HG03066 (cell line): Measurements from ENCODE around the gene ZNF407.

Experiments
- ATAC-seq: cut with Tn5 transposase; IDR thresholded peaks from one replicate; pipeline ENCODE4 v1.9.1; 2021; ENCODE audit warnings: low read depth; ENCODE audit not compliant: unreplicated experiment

Gene ZNF407

DNA sequence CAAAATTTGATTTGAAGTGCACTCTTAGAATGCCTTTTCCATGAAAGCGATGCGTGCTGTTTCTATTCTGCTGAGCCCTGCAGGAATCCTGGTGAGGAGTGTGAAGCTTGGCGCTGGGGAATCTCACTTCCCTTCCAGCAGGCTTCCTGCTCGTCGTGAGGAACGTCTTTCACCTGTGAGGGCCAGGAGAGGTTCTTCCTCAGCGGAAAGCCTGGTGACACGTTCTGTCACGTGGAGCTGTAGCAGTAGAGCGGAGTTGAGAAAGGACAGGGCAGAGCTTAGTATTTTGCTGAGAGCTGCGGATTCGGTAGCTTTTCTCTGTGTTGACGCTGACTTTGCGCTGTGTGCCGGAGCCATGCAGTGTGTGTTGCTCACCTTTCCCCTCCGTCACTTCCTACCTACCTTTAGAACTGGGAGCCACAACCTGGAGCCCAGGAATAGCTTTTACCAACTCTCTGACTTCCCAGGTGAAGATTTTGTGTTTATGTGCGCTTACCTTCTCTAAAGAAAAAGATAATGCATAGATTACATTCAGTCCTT, 316.5 kb downstream of the ZNF407 start:
- no peak for ATAC-seq

GRCh38 chr18:74914648-74915047, 317.0 kb downstream of the ZNF407 start:
- no peak for ATAC-seq

GRCh38 chr18:74916773-74917393, 319.2 kb downstream of the ZNF407 start:
- ATAC-seq: no peak

- ATAC-seq: no peak
These were observed 320.7 kb downstream of the ZNF407 start for GRCh38 chr18:74918276-74918790.

DNA sequence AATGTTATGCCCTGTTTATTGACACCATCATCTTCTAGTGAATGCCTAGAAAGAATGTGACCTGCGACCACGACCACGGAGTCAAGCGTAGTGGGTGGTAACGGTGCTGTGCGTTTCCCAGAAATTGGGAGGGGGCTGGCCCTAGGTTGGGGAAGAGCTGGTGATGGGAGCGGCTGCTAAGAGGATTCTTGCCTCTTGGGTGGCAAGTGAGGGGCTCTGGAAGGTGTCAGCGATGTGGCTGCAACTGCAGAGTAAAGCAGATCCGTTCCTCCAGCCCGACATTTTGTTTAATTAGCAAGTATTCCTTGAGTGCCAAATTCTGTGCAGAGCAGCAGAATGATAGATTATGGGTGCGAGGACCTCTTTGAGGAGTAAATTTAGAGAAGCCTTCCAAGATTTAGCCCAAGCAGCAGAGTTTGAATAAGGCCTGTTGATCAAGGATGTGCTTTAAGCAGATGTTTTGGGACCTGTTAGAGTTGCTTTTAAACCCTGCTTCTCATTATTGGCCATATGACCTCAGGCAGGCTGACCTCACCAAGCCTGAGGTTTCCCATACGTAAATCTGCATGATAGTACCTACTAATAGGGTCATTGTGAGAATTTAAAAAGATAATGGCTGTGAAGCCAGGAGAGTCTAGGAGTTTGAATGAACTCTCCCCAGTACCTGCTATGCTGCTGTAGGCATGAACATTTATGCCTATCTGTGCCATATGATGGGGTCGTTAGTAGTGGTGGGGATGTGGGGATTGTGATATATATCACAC, 323.6 kb downstream of the ZNF407 start:
- no peak for ATAC-seq

DNA sequence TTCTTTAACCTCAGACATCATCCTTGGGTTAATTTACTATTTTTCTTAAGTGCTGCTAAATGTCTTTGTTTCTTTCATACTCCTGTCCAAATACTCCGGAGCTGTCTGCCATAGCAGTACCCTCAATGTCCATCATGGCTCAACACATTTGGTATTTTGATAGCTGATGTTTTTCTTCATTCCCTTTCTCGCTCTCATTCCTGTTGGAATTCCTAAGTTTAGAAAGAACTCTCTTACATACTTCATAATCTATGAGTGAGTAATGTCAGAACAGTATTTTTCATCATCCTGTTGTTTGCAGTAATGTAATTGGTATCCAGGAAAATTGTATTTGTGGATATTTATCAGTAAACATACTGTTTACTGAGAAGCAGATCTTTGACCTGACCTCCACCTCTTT, 328.4 kb downstream of the ZNF407 start:
- no peak for ATAC-seq

GRCh38 chr18:74928194-74928968, 330.7 kb downstream of the ZNF407 start:
- no peak for ATAC-seq

- ATAC-seq: no peak
These were observed 331.4 kb downstream of the ZNF407 start for GRCh38 chr18:74929110-74929509.

DNA sequence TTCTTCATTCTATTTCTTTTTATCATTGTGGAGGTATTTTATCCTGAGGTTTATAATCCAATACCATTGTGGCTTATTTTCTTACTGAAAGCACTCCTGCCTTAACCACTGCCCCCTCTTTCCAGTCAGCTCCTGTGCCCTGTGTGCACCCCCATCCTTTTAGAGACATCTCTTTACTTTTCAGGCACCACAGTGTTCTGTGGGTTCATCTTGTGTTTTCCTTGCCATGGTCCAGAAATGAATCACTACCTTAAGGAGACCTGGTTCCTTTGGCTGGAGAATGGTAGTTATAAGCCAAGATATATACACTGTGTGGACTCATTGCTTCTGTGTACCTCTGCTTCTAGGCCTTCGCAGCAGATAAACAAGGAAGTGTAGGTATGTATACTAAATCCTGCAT, 332.9 kb downstream of the ZNF407 start:
- no peak for ATAC-seq

GRCh38 chr18:74933930-74934329, 336.3 kb downstream of the ZNF407 start:
- no peak for ATAC-seq

- ATAC-seq: no peak
These were observed 337.8 kb downstream of the ZNF407 start for GRCh38 chr18:74935434-74935833.

GRCh38 chr18:74936343-74936742, 338.7 kb downstream of the ZNF407 start:
- no peak for ATAC-seq

DNA sequence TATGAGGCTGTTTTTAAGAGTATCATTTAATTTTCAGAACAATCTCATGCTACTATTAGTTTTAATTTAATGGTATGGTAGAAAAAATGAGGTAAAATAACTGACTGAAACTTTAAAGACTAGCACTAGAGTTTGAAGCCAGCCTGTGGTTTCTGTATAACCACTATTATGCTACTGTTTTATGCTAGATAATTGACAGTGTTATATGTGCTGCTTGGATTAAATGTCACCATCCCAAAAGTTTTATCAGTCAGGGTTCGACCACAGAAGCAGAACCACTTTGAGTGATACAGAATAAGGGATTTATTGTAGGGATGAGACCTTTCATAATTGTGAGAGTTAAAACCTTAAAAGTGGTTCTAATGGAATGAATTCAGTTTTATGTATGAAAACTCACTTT, 339.6 kb downstream of the ZNF407 start:
- no peak for ATAC-seq

DNA sequence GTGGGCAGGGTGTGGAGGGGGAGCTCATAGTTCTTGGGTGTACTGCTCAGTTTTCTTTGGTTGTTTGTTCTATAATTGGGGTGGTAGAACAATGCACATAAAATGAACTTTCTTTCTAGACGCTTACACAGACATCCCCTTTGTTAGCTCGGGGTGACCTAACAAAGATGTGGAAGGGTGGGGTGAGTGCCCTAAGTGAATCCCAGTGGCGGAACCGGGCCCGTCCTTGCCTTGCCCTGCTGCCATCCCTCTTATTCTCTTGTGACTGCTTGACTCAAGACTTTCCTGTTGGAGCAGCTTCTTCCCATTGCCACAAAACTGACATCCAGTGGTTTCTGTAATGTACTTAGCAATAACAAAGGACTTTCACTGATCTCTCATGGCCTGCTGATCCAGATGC, 343.2 kb downstream of the ZNF407 start:
- ATAC-seq: no peak

- ATAC-seq: peak; percentile 76
These were observed 344.7 kb downstream of the ZNF407 start for GRCh38 chr18:74942319-74942910.

GRCh38 chr18:74944676-74945075, 347.0 kb downstream of the ZNF407 start:
- ATAC-seq: no peak

DNA sequence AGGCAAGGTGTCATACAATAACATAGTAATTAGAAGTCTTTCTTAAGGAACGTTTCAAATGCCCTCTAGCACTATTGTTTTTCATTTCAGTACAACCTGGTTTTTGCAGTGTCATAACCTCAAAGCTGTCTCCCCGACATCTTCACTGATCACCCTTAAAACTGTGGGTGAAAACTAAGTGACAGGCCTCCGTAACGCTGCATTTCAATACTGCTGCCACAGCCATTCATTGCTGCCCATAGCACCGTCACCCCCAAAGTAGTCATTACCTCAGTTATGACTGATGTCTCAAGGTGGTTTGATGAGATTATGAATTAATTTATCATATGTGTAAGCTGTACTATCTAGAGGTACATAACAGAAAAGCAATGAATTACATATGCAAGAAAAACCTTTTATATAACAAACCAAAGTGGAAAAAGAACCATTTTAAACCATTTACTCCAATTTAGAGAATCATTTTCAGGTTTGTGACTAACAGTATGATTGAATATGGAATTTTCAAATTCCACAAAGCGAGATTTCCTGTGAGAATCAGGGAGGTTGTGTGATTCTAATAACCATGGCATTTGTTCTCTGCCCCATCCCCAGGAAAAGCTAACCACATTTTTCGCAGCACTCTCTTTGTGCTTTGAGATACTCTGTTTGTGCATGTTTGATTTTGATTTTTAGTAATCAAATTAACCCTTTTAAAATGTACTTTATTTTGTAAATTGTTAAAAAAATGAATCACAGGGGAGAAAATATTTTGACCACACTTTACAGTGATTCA, 348.3 kb downstream of the ZNF407 start:
- ATAC-seq: no peak

- ATAC-seq: no peak
These were observed 349.1 kb downstream of the ZNF407 start for GRCh38 chr18:74946646-74947375.

DNA sequence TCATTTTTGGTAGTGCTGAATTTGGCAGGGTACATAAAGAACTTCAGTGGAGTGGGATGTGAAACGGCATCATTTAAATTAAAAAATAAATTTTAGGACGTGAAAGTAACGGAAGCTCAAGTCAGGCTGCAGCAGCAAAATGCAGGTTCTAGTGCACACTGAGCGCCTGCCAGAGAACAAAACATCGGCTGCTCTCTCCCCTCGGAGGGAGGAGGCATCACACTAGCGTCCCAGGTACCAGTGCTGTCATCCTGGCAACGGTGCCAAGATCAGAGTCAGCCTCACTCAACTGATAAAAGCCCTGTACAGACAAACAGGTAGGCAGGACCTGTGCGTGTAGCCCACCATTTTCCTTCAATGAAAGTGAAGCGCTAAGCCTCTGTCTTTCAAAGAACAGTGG, 349.7 kb downstream of the ZNF407 start:
- no peak for ATAC-seq
